Spleen (tissue), 11 donors: ENCODE data around the gene ZNF598. TPM values are rescaled to one million over a fixed set of nuclear protein-coding genes. Genes with fewer than 3 reads are reported as not detected.

Experiments used
- DNase-seq: peaks from one replicate; pipeline ENCODE4 v3.0.0-alpha.2; 2020
- H3K27ac ChIP-seq, 8 donors: fragments of 200-600 bp; sonication (generic) in 7 of 8; 1 replicate in 4 of 8; 2 replicates in 4 of 8; pipeline versions ENCODE4 v1.5.0 to v1.8.0; 2016 to 2021; ENCODE audit warnings: inconsistent platforms in 4 of 8, mild to moderate bottlenecking in 4 of 8, moderate library complexity in 1 of 8
- H3K27me3 ChIP-seq, 7 donors: fragments of 200-600 bp; sonication (generic) in 6 of 7; replicated peaks in 1 of 7; 1 replicate in 4 of 7; 2 replicates in 3 of 7; pipeline versions ENCODE4 v1.5.0 to v1.8.0; 2016 to 2021; ENCODE audit warnings: inconsistent platforms in 3 of 7, mild to moderate bottlenecking in 1 of 7
- H3K36me3 ChIP-seq, 6 donors: fragments of 200-600 bp; sonication (generic) in 5 of 6; 1 replicate in 4 of 6; 2 replicates in 2 of 6; pipeline versions ENCODE4 v1.5.0 to v1.8.0; 2016 to 2021; ENCODE audit warnings: inconsistent platforms in 2 of 6
- H3K4me1 ChIP-seq, 6 donors: fragments of 200-600 bp; sonication (generic) in 5 of 6; 1 replicate in 3 of 6; 2 replicates in 3 of 6; pipeline versions ENCODE4 v1.5.0 to v1.8.0; 2016 to 2021; ENCODE audit warnings: inconsistent platforms in 3 of 6
- H3K4me3 ChIP-seq, 8 donors: fragments of 200-600 bp; sonication (generic) in 7 of 8; 1 replicate in 4 of 8; 2 replicates in 4 of 8; pipeline versions ENCODE4 v1.5.0 to v1.8.0; 2016 to 2021; ENCODE audit warnings: inconsistent platforms in 4 of 8, mild to moderate bottlenecking in 4 of 8, moderate library complexity in 2 of 8
- H3K9me3 ChIP-seq, 8 donors: fragments of 200-600 bp; sonication (generic) in 7 of 8; 1 replicate in 4 of 8; 2 replicates in 4 of 8; pipeline versions ENCODE4 v1.5.0 to v1.8.0; 2016 to 2021; ENCODE audit warnings: inconsistent platforms in 4 of 8
- CTCF ChIP-seq, 11 experiments: fragments of 200-600 bp in 7 of 11; fragments of 450-650 bp in 4 of 11; sonication (generic) in 4 of 11; IDR thresholded peaks in 8 of 11; conservative IDR thresholded peaks in 3 of 11; 1 replicate in 7 of 11; 2 replicates in 4 of 11; pipeline versions ENCODE4 v1.4.0 to v1.8.0; 2016 to 2021; ENCODE audit warnings: antibody characterized with exemption in 11 of 11, inconsistent platforms in 4 of 11, mild to moderate bottlenecking in 1 of 11
- POLR2A ChIP-seq, 3 donors: fragments of 450-650 bp; IDR thresholded peaks; one replicate each; pipeline ENCODE4 v1.5.1; 2017; ENCODE audit warnings: antibody characterized with exemption in 3 of 3, mild to moderate bottlenecking in 1 of 3
- POLR2AphosphoS5 ChIP-seq, 3 donors: sonication (generic); formaldehyde crosslinking; IDR thresholded peaks; one replicate each; pipeline ENCODE4 v1.5.1; 2017; ENCODE audit warnings: antibody characterized with exemption in 3 of 3
- WGBS, 5 donors: extraction: QIAGEN DNeasy Blood & Tissue Kit in 3 of 5; methylation state at CpG; one replicate each; pipeline versions ENCODE4 v1.1.5 to v1.1.7; 2013 to 2018; 5-methylcytosine and 5-hydroxymethylcytosine counted together
- intact Hi-C: fragments of 100-400 bp; cut with DNase I; formaldehyde crosslinking; loops from one replicate; pipeline ENCODE4 v1.15.0; 2023; ENCODE audit warnings: low total_unique reads
- polyA plus RNA-seq, 3 donors: library from polyadenylated mRNA; stranded (reverse); fragments of 200-250 nt; gene quantifications; one replicate each; pipeline ENCODE4 v1.2.1, GENCODE V29; 2013
- total RNA-seq, 7 donors: library from RNA; depleted of rRNA in 3 of 7; stranded (reverse); fragments of >200 nt in 3 of 7; fragmentation: NEBNext Ultra II Directional in 4 of 7; extraction: Animal tissue kit (Norgen Biotek cat#: 25700) in 4 of 7; gene quantifications; one replicate each; pipeline versions ENCODE4 v1.1.0 to v1.2.1, GENCODE V29; 2016 to 2021
- donor health status: healthy with polysubstance abuse.
- donor health status: DM: no; HTN: no; CAD: no; lungs with moderate emphysema.
- donor health status: DM: no; HTN: no; CAD: no.
- donor health status: Bipolar disorder and iron deficiency.
- donor health status: healthy.
- donor health status: DM: no; HTN: no; CAD: no.
- donor health status: DM: yes; HTN: yes; CAD: no.

ZNF598 gene
- total and polyA plus RNA-seq, 10 donors, result 21.8 to 56.2 (median 42.0) TPM

- intact Hi-C loops, result no loop called here
- TF ChIP-seq POLR2AphosphoS5 (IDR thresholded peaks at IDR 0.05), result peak in 1 of 3 donors; percentile 18
- TF ChIP-seq CTCF (IDR thresholded peaks at IDR 0.05 in 8 of 11, conservative IDR thresholded peaks at IDR 0.05 in 3 of 11), result no peak
- no peak for DNase-seq
- H3K9me3 ChIP-seq, result no peaks in the 10 kb centered on the region
- peaks cover 0 to 55% (median 23%) of the 10 kb centered on the region in 7 donors for H3K27me3 ChIP-seq
- 84 to 94% (median 90%) methylated on average over 6 to 10 of the region's 10 CpGs for WGBS, 5 donors
- H3K36me3 ChIP-seq, result peaks cover 0 to 23% (median 15%) of the 10 kb centered on the region in 6 donors
- H3K4me3 ChIP-seq, result no peak overlapping the region
- H3K4me1 ChIP-seq, result peaks cover 26 to 65% (median 50%) of the 10 kb centered on the region in 6 donors
- H3K27ac ChIP-seq, result no peak overlapping the region
These were observed 22.4 kb downstream of the ZNF598 start for GRCh38 chr16:1987198-1987597.

DNA sequence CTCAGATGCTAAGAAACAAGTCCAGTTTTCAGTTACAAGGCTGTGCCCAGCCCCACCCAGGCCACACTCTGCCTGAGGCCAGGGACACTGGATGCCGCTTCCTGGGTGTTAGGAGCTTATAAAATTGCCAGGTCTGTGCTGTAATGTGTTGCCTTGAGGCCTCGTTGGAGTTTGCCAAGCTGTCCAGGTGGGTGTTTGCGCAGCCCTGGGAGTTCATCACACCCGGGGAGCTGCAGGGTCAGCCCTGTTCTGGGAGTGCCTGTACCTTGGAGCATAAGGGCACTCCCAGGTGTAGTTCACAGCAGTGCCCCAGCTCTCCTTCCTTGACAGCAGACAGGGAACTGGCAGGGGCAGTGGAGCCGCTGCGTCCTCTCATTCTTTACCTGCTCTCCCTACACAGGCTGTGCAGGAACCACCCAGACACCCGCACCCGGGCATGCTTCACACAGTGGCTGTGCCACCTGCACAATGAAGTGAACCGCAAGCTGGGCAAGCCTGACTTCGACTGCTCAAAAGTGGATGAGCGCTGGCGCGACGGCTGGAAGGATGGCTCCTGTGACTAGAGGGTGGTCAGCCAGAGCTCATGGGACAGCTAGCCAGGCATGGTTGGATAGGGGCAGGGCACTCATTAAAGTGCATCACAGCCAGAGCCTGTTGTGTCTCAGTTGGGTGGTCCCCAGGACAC lies 24.0 kb downstream of the ZNF598 start:
- peak overlapping the region in 1 of 8 donors; percentile 94 for H3K4me3 ChIP-seq

GRCh38 chr16:1984347-1985225 lies 25.0 kb downstream of the ZNF598 start:
- Histone ChIP-seq H3K4me1 (peaks cover 16 to 51% (median 32%) of the 10 kb centered on the region in 6 donors), H3K27me3 (peaks cover 3 to 58% (median 29%) of the 10 kb centered on the region in 7 donors)
- intact Hi-C loops, result no loop called here

More for the DNA sequence above, 24.0 kb downstream of the ZNF598 start:
- Histone ChIP-seq H3K9me3 (no peaks in the 10 kb centered on the region), H3K36me3 (peaks cover 0 to 23% (median 15%) of the 10 kb centered on the region in 6 donors), H3K4me1 (peaks cover 19 to 50% (median 35%) of the 10 kb centered on the region in 6 donors), H3K27me3 (peaks cover 0 to 58% (median 25%) of the 10 kb centered on the region in 7 donors), H3K27ac (no peak overlapping the region)
- intact Hi-C loops, result no loop called here
- no peak for DNase-seq
- 95 to 97% (median 96%) methylated on average over 11 to 14 of the region's 14 CpGs for WGBS, 5 donors
- TF ChIP-seq POLR2A (IDR thresholded peaks at IDR 0.05) (no peak), POLR2AphosphoS5 (IDR thresholded peaks at IDR 0.05) (no peak), CTCF (IDR thresholded peaks at IDR 0.05 in 8 of 11, conservative IDR thresholded peaks at IDR 0.05 in 3 of 11) (no peak)

More at GRCh38 chr16:1984347-1985225, 25.0 kb downstream of the ZNF598 start:
- H3K4me3 ChIP-seq, result peak overlapping the region; percentile 76 to 94 (median 88)
- H3K36me3 ChIP-seq, result peaks cover 0 to 24% (median 16%) of the 10 kb centered on the region in 6 donors
- TF ChIP-seq POLR2A (IDR thresholded peaks at IDR 0.05), result no peak
- TF ChIP-seq CTCF (IDR thresholded peaks at IDR 0.05 in 8 of 11, conservative IDR thresholded peaks at IDR 0.05 in 3 of 11), result no peak
- no peak for TF ChIP-seq POLR2AphosphoS5 (IDR thresholded peaks at IDR 0.05)
- WGBS, 5 donors, result 14 to 44% (median 15%) methylated on average over 19 to 58 of the region's 58 CpGs
- H3K27ac ChIP-seq, result peak overlapping the region; percentile 55 to 87 (median 82)
- no peak for DNase-seq
- H3K9me3 ChIP-seq, result no peaks in the 10 kb centered on the region
